ENCODE results near the gene ARHGEF28.

GRCh38 chr5:73899055-73899454 lies 273.1 kb downstream of the ARHGEF28 start:
- TF ChIP-seq EZH2 (IDR thresholded peaks at IDR 0.05) (no peak), CEBPB (IDR thresholded peaks at IDR 0.05; ENCODE audit: low read depth) (no peak)
